HUES48 (cell line): ENCODE measurements around the gene ATP2B1.

ENCODE experiments used
- H3K27ac ChIP-seq: one replicate; pipeline ENCODE4 v1.7.0; 2013; ENCODE audit warnings: low read depth, low read length, inconsistent platforms
- H3K27me3 ChIP-seq: 2 replicates; pipeline ENCODE4 v1.6.1; 2013; ENCODE audit warnings: mild to moderate bottlenecking, low read length; ENCODE audit not compliant: control insufficient read depth, insufficient read depth
- H3K36me3 ChIP-seq: 2 replicates; pipeline ENCODE4 v1.6.1; 2013; ENCODE audit warnings: low read length; ENCODE audit not compliant: control insufficient read depth, insufficient read depth
- H3K4me1 ChIP-seq: 2 replicates; pipeline ENCODE4 v1.6.1; 2013; ENCODE audit warnings: mild to moderate bottlenecking, low read length; ENCODE audit not compliant: control insufficient read depth, insufficient read depth
- H3K4me3 ChIP-seq: 2 replicates; pipeline ENCODE4 v1.5.1; 2013; ENCODE audit warnings: mild to moderate bottlenecking, low read depth, low read length
- H3K9ac ChIP-seq: 2 replicates; pipeline ENCODE4 v1.6.1; 2013; ENCODE audit warnings: mild to moderate bottlenecking, low read depth, low read length, moderate library complexity
- H3K9me3 ChIP-seq: 2 replicates; pipeline ENCODE4 v1.6.1; 2013; ENCODE audit warnings: low read length; ENCODE audit not compliant: control insufficient read depth, insufficient read depth

The ATP2B1 gene

GRCh38 chr12:89589753-89590152 is 118.9 kb downstream of the ATP2B1 start:
- Histone ChIP-seq H3K4me3 (no peak overlapping the region), H3K4me1 (peaks cover 15% of the 10 kb centered on the region), H3K27me3 (no peaks in the 10 kb centered on the region), H3K36me3 (peaks cover 9% of the 10 kb centered on the region; the same call in 1 of the 2 replicates), H3K9me3 (no peaks in the 10 kb centered on the region), H3K27ac (no peak overlapping the region), H3K9ac (no peak overlapping the region)

GRCh38 chr12:89578499-89578898 is 130.1 kb downstream of the ATP2B1 start:
- no peak overlapping the region for H3K4me3 ChIP-seq
- no peaks in the 10 kb centered on the region for H3K9me3 ChIP-seq
- peaks cover 16% of the 10 kb centered on the region; the same call in 1 of the 2 replicates for H3K4me1 ChIP-seq
- H3K27me3 ChIP-seq, result no peaks in the 10 kb centered on the region
- H3K36me3 ChIP-seq, result no peaks in the 10 kb centered on the region
- H3K9ac ChIP-seq, result no peak overlapping the region
- H3K27ac ChIP-seq, result no peak overlapping the region

DNA sequence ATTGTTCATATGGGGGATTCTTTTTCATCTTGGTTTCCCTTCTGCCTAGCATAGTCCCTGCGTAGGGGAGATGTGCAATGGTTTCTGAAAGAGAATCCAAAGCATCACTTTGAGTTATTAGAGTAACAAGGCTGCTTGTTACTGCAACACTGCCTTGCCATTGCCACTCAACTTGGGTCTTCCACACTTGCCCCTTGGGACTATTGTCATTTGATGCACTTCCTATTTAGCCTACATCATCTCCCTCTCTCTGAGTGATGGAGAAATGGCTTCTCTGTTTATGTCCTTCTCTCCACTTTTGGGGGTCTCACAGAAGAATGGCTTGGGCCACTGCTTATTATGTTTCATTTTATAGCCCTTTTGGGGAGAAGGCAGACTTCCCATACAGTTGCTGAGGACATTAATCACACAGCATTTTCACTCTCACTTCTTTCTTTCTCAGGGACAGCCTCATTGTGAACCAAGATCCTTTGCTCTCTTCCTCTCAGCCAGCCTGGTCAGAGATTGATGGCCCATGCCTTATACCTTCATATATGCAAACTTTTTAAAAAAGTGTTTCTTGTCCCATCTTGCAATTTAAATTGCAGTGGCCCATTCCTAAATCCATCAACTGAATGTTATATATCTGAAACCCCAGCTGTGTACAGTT is 131.9 kb downstream of the ATP2B1 start:
- H3K4me3 ChIP-seq, result no peak overlapping the region
- no peak overlapping the region for H3K27ac ChIP-seq
- H3K9me3 ChIP-seq, result no peaks in the 10 kb centered on the region
- H3K27me3 ChIP-seq, result no peaks in the 10 kb centered on the region
- H3K9ac ChIP-seq, result no peak overlapping the region
- no peaks in the 10 kb centered on the region for H3K36me3 ChIP-seq
- peaks cover 16% of the 10 kb centered on the region; the same call in 1 of the 2 replicates for H3K4me1 ChIP-seq

DNA sequence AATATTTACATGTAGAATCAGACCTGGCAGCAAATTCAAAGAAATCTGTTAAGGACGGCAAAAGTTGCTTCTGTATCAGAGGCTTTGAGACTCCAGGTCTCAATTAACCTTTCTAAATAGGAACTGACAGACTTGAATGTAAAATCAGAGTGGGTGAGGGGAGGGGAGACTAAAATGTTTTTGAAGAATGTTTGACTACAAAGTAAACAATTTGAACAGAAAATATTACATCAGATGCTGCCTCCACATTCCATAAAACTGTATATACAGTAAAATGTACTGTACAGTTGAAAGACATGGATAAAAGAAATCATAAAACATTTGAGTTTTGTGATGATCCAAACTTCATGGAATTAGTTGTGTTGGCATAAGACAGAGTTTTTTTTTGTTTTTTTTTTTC is 133.3 kb downstream of the ATP2B1 start:
- H3K36me3 ChIP-seq, result no peaks in the 10 kb centered on the region
- no peak overlapping the region for H3K9ac ChIP-seq
- H3K27ac ChIP-seq, result no peak overlapping the region
- no peak overlapping the region for H3K4me3 ChIP-seq
- no peaks in the 10 kb centered on the region for H3K27me3 ChIP-seq
- H3K4me1 ChIP-seq, result peaks cover 16% of the 10 kb centered on the region; the same call in 1 of the 2 replicates
- H3K9me3 ChIP-seq, result no peaks in the 10 kb centered on the region

DNA sequence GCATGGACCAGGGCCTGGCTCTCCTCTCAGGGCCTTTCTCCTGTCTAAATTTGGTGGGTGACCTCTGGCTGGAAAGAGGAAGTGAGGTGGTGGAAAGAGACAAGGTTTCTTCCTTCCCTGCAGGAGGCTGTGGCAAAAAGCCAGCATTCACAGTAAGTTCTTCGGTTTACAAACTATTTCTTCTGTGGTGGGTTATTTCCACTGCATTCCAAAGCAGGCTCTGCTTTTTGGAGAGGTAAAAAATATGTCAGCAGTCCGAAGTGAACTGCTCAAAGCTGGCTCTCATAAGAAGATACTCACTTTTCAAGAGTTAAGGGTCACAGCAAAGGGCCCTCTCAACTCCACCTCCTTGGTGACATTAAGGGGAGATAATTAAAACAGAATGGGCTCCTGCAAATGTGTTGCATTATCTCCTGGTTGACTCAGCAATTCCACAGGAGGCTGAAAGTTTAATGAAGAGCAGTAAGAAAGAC is 133.9 kb downstream of the ATP2B1 start:
- no peak overlapping the region for H3K9ac ChIP-seq
- no peaks in the 10 kb centered on the region for H3K36me3 ChIP-seq
- H3K27me3 ChIP-seq, result no peaks in the 10 kb centered on the region
- peak overlapping the region; percentile 16 for H3K27ac ChIP-seq
- no peak overlapping the region for H3K4me3 ChIP-seq
- H3K9me3 ChIP-seq, result no peaks in the 10 kb centered on the region
- H3K4me1 ChIP-seq, result peaks cover 16% of the 10 kb centered on the region; the same call in 1 of the 2 replicates

DNA sequence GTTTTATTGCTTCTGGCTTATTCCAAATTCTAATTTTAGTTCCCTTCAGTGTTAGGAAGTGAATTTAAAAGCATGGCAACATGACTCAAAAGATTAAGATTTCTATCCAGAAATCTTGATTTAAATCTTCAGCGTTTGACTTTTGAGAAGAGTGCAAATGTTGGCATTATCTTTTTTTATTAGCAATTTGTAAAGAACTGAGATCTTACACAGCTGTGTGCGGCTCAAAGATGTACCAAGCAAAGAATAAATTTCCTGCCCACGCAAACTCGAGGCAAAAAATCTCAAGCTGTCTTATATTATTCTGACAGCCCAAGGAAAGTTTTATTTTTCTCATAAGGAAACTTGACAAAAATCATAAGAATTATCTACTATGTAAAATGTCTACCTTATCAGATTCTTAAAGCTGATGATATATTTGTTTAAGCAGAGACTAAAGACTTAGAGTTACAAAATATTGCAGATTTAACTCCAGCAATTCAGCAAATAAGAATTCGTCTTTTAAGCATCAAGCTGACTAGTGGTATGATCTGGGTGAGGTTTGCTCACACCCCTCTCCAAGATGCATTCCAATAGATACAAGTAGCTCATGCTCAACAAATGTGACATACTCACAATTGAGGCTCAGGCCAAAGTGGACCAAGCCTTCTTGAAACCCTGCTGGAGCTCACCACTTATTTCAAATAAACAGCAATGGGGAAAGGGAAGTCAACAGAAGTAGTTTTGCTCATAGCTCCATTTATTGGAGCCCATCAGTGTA is 135.4 kb downstream of the ATP2B1 start:
- peaks cover 16% of the 10 kb centered on the region; the same call in 1 of the 2 replicates for H3K4me1 ChIP-seq
- no peaks in the 10 kb centered on the region for H3K36me3 ChIP-seq
- no peak overlapping the region for H3K4me3 ChIP-seq
- no peaks in the 10 kb centered on the region for H3K9me3 ChIP-seq
- H3K27me3 ChIP-seq, result no peaks in the 10 kb centered on the region
- no peak overlapping the region for H3K9ac ChIP-seq
- no peak overlapping the region for H3K27ac ChIP-seq

DNA sequence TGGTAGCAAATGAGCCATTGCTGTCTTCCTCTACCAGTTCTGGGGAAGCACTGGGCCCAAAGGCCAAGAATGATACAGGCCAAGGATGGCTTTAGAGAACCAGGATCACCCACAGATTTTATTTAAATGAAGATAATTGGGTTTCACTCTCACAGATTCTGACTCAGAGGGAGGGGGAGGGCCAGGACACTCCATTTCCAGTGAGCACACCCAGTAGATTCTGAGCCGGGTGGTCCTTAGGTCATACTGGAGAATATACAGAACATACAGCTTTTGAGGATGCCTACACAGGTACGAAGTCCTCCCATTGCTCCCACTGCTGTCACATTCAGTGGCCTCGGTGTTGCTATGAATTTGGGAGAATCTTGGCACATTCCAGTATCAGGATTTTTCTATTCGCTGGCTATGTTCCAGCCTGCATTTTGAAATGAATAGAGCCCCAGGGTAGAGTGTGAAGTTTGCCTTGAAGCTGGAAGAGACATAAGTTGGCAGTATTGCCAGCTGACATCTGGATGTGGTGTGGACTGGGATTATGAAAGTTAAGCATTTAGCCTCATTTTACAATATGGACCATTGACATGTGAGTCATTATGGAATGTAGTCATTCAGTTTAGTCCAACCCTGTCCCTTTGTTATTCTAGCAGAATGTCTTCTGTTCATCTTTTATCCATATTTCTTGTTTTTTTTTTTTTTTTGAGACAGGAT is 137.0 kb downstream of the ATP2B1 start:
- Histone ChIP-seq H3K4me1 (peaks cover 16% of the 10 kb centered on the region; the same call in 1 of the 2 replicates), H3K4me3 (no peak overlapping the region)

DNA sequence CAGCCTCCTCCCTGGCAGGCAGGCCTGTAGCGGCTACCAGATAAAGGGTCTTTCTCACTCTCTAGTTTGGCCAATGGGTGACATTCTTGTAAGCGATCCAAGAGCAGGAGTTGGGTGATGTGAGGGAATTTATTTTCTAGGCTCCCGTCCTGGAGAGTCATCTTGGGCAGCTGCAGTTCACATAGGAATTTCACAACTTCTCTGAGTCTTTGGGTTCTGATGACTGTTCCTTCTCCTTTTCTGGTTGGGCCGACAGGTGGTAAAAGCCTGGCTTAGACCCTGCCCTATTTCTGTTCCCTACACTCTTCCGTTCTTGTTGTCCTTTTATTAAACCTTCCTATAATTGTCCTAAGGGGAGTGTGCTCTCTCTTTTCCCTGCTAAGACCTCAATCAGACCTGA is 140.2 kb downstream of the ATP2B1 start:
- no peak overlapping the region for H3K4me3 ChIP-seq
- H3K27me3 ChIP-seq, result no peaks in the 10 kb centered on the region
- no peak overlapping the region for H3K9ac ChIP-seq
- H3K4me1 ChIP-seq, result no peaks in the 10 kb centered on the region
- H3K9me3 ChIP-seq, result no peaks in the 10 kb centered on the region
- H3K36me3 ChIP-seq, result no peaks in the 10 kb centered on the region
- no peak overlapping the region for H3K27ac ChIP-seq

More for the DNA sequence above, 137.0 kb downstream of the ATP2B1 start:
- Histone ChIP-seq H3K9me3 (no peaks in the 10 kb centered on the region), H3K27me3 (no peaks in the 10 kb centered on the region), H3K27ac (no peak overlapping the region), H3K9ac (no peak overlapping the region), H3K36me3 (no peaks in the 10 kb centered on the region)

DNA sequence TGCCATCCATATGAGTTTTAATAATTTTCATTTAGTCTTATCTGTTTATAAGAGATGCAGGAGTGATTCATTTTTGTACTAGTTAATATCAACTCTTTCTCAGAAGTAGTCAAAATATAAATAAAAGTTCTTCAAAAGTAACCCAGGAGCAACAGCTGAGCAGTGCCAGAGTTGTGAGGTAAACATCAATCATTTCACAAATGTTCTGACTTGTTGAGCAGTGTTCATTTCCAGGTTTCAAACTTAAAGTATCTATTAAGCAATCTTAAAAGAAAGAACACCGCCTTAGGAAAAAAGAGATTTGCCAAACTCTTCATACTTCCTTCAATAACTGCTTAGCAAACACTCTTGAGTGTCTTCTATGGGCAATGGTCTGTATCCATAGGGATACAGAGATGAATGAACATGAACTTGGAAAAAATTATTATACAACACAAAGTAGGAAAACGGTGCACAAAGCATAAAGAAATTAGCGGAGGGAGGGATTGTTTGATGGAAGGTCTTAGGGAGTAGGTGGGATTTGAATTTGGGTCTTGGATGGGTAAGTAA is 140.9 kb downstream of the ATP2B1 start:
- Histone ChIP-seq H3K27ac (no peak overlapping the region), H3K4me3 (no peak overlapping the region), H3K27me3 (no peaks in the 10 kb centered on the region), H3K9me3 (no peaks in the 10 kb centered on the region), H3K36me3 (no peaks in the 10 kb centered on the region), H3K4me1 (no peaks in the 10 kb centered on the region), H3K9ac (no peak overlapping the region)

GRCh38 chr12:89566615-89567014 is 142.0 kb downstream of the ATP2B1 start:
- no peaks in the 10 kb centered on the region for H3K9me3 ChIP-seq
- no peak overlapping the region for H3K9ac ChIP-seq
- no peaks in the 10 kb centered on the region for H3K27me3 ChIP-seq
- H3K4me3 ChIP-seq, result no peak overlapping the region
- H3K4me1 ChIP-seq, result no peaks in the 10 kb centered on the region
- no peaks in the 10 kb centered on the region for H3K36me3 ChIP-seq
- H3K27ac ChIP-seq, result no peak overlapping the region
